Glutamatergic neuron (in vitro differentiated cells): Measurements from ENCODE around the gene CFAP221. TPM values are rescaled to one million over a fixed set of nuclear protein-coding genes. Genes with fewer than 3 reads are reported as not detected.

Experiments
- DNase-seq: peaks from one replicate; pipeline ENCODE4 v3.0.0; 2022
- H3K27ac Mint-ChIP-seq: one replicate; pipeline ENCODE4 v1.8.0; 2020; ENCODE audit warnings: mild to moderate bottlenecking, mixed read lengths, inconsistent platforms; ENCODE audit not compliant: unreplicated experiment
- H3K27me3 Mint-ChIP-seq: one replicate; pipeline ENCODE4 v1.8.0; 2020; ENCODE audit warnings: mild to moderate bottlenecking, moderate library complexity, mixed read lengths, inconsistent platforms; ENCODE audit not compliant: unreplicated experiment
- H3K36me3 Mint-ChIP-seq: one replicate; pipeline ENCODE4 v1.8.0; 2020; ENCODE audit warnings: mild to moderate bottlenecking, mixed read lengths, inconsistent platforms; ENCODE audit not compliant: unreplicated experiment
- H3K4me1 Mint-ChIP-seq: one replicate; pipeline ENCODE4 v1.8.0; 2020; ENCODE audit warnings: mild to moderate bottlenecking, low read depth, mixed read lengths, inconsistent platforms; ENCODE audit not compliant: unreplicated experiment
- H3K4me3 Mint-ChIP-seq: one replicate; pipeline ENCODE4 v1.8.0; 2020; ENCODE audit warnings: mild to moderate bottlenecking, mixed read lengths, inconsistent platforms; ENCODE audit not compliant: unreplicated experiment
- H3K9me3 Mint-ChIP-seq: one replicate; pipeline ENCODE4 v1.8.0; 2020; ENCODE audit warnings: mild to moderate bottlenecking, moderate library complexity, mixed read lengths, inconsistent platforms; ENCODE audit not compliant: unreplicated experiment
- CTCF ChIP-seq: fragments of 200-600 bp; sonication (generic); IDR thresholded peaks from one replicate; pipeline ENCODE4 v1.5.0; 2021; ENCODE audit not compliant: partially characterized antibody, unreplicated experiment
- total RNA-seq: library from RNA; stranded (reverse); fragmentation: NEBNext Ultra II Directional; extraction: Animal tissue kit (Norgen Biotek cat#: 25700); gene quantifications from one replicate; pipeline ENCODE4 v1.2.1, GENCODE V29; 2021; ENCODE audit not compliant: unreplicated experiment

Gene CFAP221
- total RNA-seq, 1 donor from 2014 or later: 0.34 TPM

- Mint-ChIP-seq H3K4me1 (peaks cover 7% of the 10 kb centered on the region), H3K9me3 (peaks cover 2% of the 10 kb centered on the region), H3K27me3 (peaks cover 2% of the 10 kb centered on the region), H3K36me3 (no peaks in the 10 kb centered on the region), H3K4me3 (no peak overlapping the region), H3K27ac (no peak overlapping the region)
- no peak for TF ChIP-seq CTCF
- no peak for DNase-seq
These were observed 47.3 kb downstream of the CFAP221 start for GRCh38 chr2:119591523-119591922.

GRCh38 chr2:119592436-119592835 is 48.2 kb downstream of the CFAP221 start:
- no peak for TF ChIP-seq CTCF
- Mint-ChIP-seq H3K4me1 (peaks cover 4% of the 10 kb centered on the region), H3K9me3 (peaks cover 2% of the 10 kb centered on the region), H3K27ac (no peak overlapping the region), H3K36me3 (no peaks in the 10 kb centered on the region), H3K4me3 (no peak overlapping the region), H3K27me3 (peaks cover 2% of the 10 kb centered on the region)
- DNase-seq: no peak

GRCh38 chr2:119596638-119597037 is 52.4 kb downstream of the CFAP221 start:
- peaks cover 2% of the 10 kb centered on the region for H3K9me3 Mint-ChIP-seq
- no peak for TF ChIP-seq CTCF
- peaks cover 15% of the 10 kb centered on the region for H3K4me1 Mint-ChIP-seq

GRCh38 chr2:119598596-119599263 is 54.5 kb downstream of the CFAP221 start:
- Mint-ChIP-seq H3K9me3 (peaks cover 2% of the 10 kb centered on the region), H3K27me3 (peaks cover 5% of the 10 kb centered on the region), H3K4me1 (peaks cover 15% of the 10 kb centered on the region), H3K4me3 (no peak overlapping the region), H3K36me3 (no peaks in the 10 kb centered on the region), H3K27ac (no peak overlapping the region)
- DNase-seq: no peak
- no peak for TF ChIP-seq CTCF

More at GRCh38 chr2:119596638-119597037, 52.4 kb downstream of the CFAP221 start:
- peaks cover 5% of the 10 kb centered on the region for H3K27me3 Mint-ChIP-seq
- DNase-seq: no peak
- H3K27ac Mint-ChIP-seq: no peak overlapping the region
- H3K36me3 Mint-ChIP-seq: no peaks in the 10 kb centered on the region
- H3K4me3 Mint-ChIP-seq: no peak overlapping the region

- TF ChIP-seq CTCF: no peak
- Mint-ChIP-seq H3K4me1 (peaks cover 15% of the 10 kb centered on the region), H3K9me3 (peaks cover 2% of the 10 kb centered on the region), H3K4me3 (no peak overlapping the region), H3K27me3 (peaks cover 5% of the 10 kb centered on the region), H3K36me3 (no peaks in the 10 kb centered on the region), H3K27ac (no peak overlapping the region)
- no peak for DNase-seq
These were observed 55.1 kb downstream of the CFAP221 start for GRCh38 chr2:119599384-119599783.
